Activated T-cell treated with anti-CD3 and anti-CD28 coated beads for 24 hours (primary cell): ENCODE data around the gene CZIB.
"Not testable (repeated sequence)": the region's sequence is repeated elsewhere in the genome, so short reads cannot be mapped to it uniquely, and the experiment has no call there.

Experiments used
- DNase-seq: peaks from one replicate; pipeline ENCODE4 v3.0.0-alpha.2; 2020; ENCODE audit warnings: low read depth

CZIB gene

GRCh38 chr1:53188099-53188498 is 32.3 kb downstream of the CZIB start:
- DNase-seq: no peak

GRCh38 chr1:53187401-53187800 is 33.0 kb downstream of the CZIB start:
- no peak for DNase-seq

- DNase-seq: no peak
Observed at GRCh38 chr1:53186533-53186932, 33.9 kb downstream of the CZIB start.

GRCh38 chr1:53185955-53186297 is 34.5 kb downstream of the CZIB start:
- DNase-seq: not testable (repeated sequence)

- no peak for DNase-seq
Observed at GRCh38 chr1:53183095-53183990, 37.1 kb downstream of the CZIB start.

DNA sequence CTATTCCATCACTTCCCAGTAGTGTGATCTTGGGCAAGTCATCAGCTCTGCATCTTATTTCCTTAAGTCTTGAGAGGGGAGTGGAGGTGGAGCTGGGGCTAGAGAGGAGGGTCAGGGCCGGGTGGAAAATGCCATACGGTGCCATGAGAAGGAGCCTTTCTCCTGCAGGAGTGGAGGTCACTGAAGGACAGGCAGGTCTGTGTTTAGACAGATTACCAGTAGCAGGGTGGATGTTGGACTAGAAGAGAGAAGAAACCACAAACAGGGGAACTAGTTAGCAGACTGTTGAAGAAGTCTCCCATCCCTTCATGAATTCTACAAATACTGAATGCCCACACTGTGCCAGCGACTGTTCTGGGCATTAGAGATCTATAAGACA is 37.7 kb downstream of the CZIB start:
- DNase-seq: no peak

GRCh38 chr1:53182111-53182593 is 38.3 kb downstream of the CZIB start:
- DNase-seq: peak; percentile 66

GRCh38 chr1:53180951-53181350 is 39.5 kb downstream of the CZIB start:
- no peak for DNase-seq

DNA sequence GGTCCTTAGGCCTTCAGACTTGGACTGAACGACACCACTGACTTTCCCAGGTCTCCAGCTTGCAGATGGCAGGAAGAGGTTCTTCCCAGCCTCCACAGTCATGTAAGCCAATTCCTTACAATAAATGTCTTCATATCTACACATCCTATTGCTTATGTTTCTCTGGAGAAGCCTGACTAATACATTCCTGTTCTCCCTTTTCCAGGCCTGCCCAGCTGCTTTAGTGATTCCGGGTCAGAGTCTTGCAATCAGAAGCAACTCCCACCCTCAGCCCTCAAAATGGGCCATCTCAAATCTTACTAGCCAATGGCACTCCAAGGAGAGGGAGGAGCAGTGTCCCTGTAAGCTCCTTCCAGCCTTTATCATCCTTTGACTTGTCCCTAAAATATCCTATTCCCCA is 40.2 kb downstream of the CZIB start:
- DNase-seq: no peak

- no peak for DNase-seq
Observed at GRCh38 chr1:53176452-53177208, 43.8 kb downstream of the CZIB start.

DNA sequence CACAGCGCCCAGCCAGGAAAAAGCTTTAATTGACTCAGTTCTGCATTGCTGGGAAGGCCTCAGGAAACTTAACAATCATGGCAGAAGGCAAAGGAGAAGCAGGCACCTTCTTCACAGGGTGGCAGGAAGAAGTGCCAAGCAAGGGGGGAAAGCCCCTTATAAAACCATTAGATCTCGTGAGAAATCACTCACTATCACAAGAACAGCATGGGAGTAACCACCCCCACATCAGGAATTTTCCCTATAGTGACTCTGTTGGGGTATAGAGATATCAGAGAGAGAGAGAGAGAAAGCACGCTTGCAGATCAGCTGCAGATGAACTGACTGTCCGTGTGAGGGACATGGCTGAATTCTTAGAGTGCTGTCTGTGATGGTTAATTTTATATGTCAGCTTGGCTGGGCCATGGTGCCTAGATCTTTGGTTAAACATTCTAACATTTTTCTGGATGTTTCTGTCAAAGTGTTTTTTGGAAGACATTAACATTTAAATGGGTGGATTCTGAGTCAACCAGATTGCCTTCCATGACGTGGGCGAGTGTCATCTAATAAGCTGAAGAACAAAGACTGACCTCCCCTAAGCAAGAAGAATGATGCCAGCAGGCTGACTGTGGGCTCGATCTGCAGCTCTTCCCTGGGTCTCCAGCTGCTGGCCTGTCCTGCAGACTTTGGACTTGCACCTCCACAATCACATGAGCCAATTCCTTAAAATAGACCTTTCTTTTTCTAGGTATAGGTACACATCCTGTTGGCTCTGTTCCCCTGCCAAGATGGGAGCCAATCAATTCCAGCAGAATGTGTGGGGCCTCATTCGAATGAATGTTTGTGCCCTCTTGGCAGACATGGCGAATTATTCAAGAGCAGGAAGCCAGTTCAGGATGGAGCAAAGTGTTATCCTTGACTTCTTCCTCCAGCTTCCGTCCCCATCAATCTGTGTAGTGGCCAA is 45.2 kb downstream of the CZIB start:
- no peak for DNase-seq

DNA sequence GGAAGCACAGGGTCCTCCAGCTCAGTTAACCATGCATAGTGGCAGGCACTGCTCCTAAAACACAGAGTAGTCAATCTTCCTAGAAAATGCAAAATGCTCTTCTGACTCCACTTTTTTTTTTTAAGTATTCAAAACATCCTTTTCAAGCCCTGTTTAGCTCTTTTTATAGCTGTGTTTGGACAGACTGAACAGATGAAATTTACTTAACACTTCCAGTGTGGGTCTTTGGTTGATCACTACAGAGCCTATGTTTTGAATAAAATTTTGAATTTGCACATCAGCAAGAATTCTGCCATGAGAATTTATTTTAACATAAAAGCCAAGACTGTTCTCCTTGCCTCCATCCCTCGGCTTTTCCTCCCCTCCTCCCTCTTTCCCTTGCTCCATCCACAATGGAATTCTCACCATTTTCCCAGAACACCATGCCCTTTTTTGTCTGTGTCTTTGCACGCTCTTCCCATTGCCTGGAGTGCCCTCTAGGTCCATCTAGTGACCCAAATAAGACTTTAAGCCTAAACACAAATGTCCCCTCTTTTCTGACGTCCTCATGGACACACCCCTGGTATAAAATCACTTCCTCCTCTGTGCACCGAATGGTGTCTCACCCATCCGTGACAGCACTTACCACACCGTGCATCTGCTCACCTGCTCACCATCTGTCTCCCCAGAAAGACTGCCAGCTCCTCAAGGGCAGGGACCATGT is 47.9 kb downstream of the CZIB start:
- no peak for DNase-seq

- no peak for DNase-seq
Observed at GRCh38 chr1:53166912-53167311, 53.5 kb downstream of the CZIB start.

- DNase-seq: no peak
Observed at GRCh38 chr1:53166366-53166765, 54.1 kb downstream of the CZIB start.

- no peak for DNase-seq
Observed at GRCh38 chr1:53165408-53165961, 54.9 kb downstream of the CZIB start.
